ENCODE measurements around the gene FRMD4A.

- TF ChIP-seq, protein P1, sequence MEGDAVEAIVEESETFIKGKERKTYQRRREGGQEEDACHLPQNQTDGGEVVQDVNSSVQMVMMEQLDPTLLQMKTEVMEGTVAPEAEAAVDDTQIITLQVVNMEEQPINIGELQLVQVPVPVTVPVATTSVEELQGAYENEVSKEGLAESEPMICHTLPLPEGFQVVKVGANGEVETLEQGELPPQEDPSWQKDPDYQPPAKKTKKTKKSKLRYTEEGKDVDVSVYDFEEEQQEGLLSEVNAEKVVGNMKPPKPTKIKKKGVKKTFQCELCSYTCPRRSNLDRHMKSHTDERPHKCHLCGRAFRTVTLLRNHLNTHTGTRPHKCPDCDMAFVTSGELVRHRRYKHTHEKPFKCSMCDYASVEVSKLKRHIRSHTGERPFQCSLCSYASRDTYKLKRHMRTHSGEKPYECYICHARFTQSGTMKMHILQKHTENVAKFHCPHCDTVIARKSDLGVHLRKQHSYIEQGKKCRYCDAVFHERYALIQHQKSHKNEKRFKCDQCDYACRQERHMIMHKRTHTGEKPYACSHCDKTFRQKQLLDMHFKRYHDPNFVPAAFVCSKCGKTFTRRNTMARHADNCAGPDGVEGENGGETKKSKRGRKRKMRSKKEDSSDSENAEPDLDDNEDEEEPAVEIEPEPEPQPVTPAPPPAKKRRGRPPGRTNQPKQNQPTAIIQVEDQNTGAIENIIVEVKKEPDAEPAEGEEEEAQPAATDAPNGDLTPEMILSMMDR (IDR thresholded peaks at IDR 0.05) = no peak
- no peak for TF ChIP-seq POLR2A (IDR thresholded peaks at IDR 0.05)
Measured at GRCh38 chr10:13939391-13939790, 391.3 kb downstream of the FRMD4A start.

Data from testis (tissue), 2 donors.